HG02884 (cell line): ENCODE measurements around the gene ARHGAP26.

ENCODE experiments used
- ATAC-seq: cut with Tn5 transposase; IDR thresholded peaks from one replicate; pipeline ENCODE4 v1.9.1; 2021; ENCODE audit warnings: mild to moderate bottlenecking, moderate library complexity; ENCODE audit not compliant: unreplicated experiment

The ARHGAP26 gene

GRCh38 chr5:143053780-143054179 lies 283.6 kb downstream of the ARHGAP26 start:
- no peak for ATAC-seq

- ATAC-seq, result peak; percentile 35
These were observed 284.3 kb downstream of the ARHGAP26 start for GRCh38 chr5:143054480-143054941.

- ATAC-seq, result no peak
These were observed 285.6 kb downstream of the ARHGAP26 start for GRCh38 chr5:143055596-143056338.

- no peak for ATAC-seq
These were observed 286.1 kb downstream of the ARHGAP26 start for GRCh38 chr5:143056339-143056704.

- no peak for ATAC-seq
These were observed 286.8 kb downstream of the ARHGAP26 start for GRCh38 chr5:143056792-143057579.

- ATAC-seq, result peak; percentile 44
These were observed 287.4 kb downstream of the ARHGAP26 start for GRCh38 chr5:143057580-143057999.

GRCh38 chr5:143059355-143059754 lies 289.2 kb downstream of the ARHGAP26 start:
- ATAC-seq, result no peak

GRCh38 chr5:143059976-143060765 lies 290.0 kb downstream of the ARHGAP26 start:
- ATAC-seq, result no peak

- no peak for ATAC-seq
These were observed 291.2 kb downstream of the ARHGAP26 start for GRCh38 chr5:143061161-143061945.

GRCh38 chr5:143062379-143062778 lies 292.2 kb downstream of the ARHGAP26 start:
- no peak for ATAC-seq

- no peak for ATAC-seq
These were observed 293.2 kb downstream of the ARHGAP26 start for GRCh38 chr5:143063175-143063970.

GRCh38 chr5:143064218-143064641 lies 294.1 kb downstream of the ARHGAP26 start:
- no peak for ATAC-seq

GRCh38 chr5:143064676-143065075 lies 294.5 kb downstream of the ARHGAP26 start:
- ATAC-seq, result no peak

GRCh38 chr5:143065185-143065965 lies 295.2 kb downstream of the ARHGAP26 start:
- ATAC-seq, result no peak

GRCh38 chr5:143065996-143066522 lies 295.9 kb downstream of the ARHGAP26 start:
- no peak for ATAC-seq

- ATAC-seq, result peak; percentile 74
These were observed 296.5 kb downstream of the ARHGAP26 start for GRCh38 chr5:143066556-143067281.

- no peak for ATAC-seq
These were observed 298.5 kb downstream of the ARHGAP26 start for GRCh38 chr5:143068712-143069111.

GRCh38 chr5:143071927-143072326 lies 301.8 kb downstream of the ARHGAP26 start:
- ATAC-seq, result no peak
